ENCODE data around the gene TUBGCP2. TPM values are rescaled to one million over a fixed set of nuclear protein-coding genes. Genes with fewer than 3 reads are reported as not detected.
A peak's percentile ranks its signal among the peaks of the same experiment; 100 is the strongest.

TUBGCP2 gene, protein sequence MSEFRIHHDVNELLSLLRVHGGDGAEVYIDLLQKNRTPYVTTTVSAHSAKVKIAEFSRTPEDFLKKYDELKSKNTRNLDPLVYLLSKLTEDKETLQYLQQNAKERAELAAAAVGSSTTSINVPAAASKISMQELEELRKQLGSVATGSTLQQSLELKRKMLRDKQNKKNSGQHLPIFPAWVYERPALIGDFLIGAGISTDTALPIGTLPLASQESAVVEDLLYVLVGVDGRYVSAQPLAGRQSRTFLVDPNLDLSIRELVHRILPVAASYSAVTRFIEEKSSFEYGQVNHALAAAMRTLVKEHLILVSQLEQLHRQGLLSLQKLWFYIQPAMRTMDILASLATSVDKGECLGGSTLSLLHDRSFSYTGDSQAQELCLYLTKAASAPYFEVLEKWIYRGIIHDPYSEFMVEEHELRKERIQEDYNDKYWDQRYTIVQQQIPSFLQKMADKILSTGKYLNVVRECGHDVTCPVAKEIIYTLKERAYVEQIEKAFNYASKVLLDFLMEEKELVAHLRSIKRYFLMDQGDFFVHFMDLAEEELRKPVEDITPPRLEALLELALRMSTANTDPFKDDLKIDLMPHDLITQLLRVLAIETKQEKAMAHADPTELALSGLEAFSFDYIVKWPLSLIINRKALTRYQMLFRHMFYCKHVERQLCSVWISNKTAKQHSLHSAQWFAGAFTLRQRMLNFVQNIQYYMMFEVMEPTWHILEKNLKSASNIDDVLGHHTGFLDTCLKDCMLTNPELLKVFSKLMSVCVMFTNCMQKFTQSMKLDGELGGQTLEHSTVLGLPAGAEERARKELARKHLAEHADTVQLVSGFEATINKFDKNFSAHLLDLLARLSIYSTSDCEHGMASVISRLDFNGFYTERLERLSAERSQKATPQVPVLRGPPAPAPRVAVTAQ
- 52.4 and 53.5 TPM in 2 replicates for total RNA-seq (2021)
- long read RNA-seq, full-length matches to known transcripts, result 282 of 354 reads
- long read RNA-seq, partial matches to known transcripts, result 32 of 354 reads
- long read RNA-seq, other reads (novel, unspliced or antisense), result 40 of 354 reads

GRCh38 chr10:133308421-133309099 lies at the start of gene TUBGCP2, which contains the start of gene ZNF511:
Gene TUBGCP2 (minus strand): TSS chr10:133308872. CDS start chr10:133302941, 5,931 bp downstream.
Gene ZNF511 (plus strand): TSS chr10:133308914. CDS start chr10:133308944, 30 bp downstream.
- Histone ChIP-seq H3K56ac (ENCODE audit: insufficient read length, low read depth, low read length) (no peak within 1 kb of the TSS), H3K23ac (ENCODE audit: insufficient read length, low read depth, low read length) (no peak within 1 kb of the TSS), H2BK20ac (ENCODE audit: low read depth, low read length, poor library complexity, severe bottlenecking) (no peak within 1 kb of the TSS), H4K5ac (ENCODE audit: insufficient read length, low read depth, low read length) (no peak within 1 kb of the TSS), H3K23me2 (ENCODE audit: insufficient read length, low read depth, low read length, poor library complexity, severe bottlenecking) (peaks cover 9% of the 10 kb centered on the region), H2BK5ac (ENCODE audit: insufficient read length, low read length) (no peak within 1 kb of the TSS), H3K27ac (ENCODE audit: insufficient read length, low read depth, low read length) (no peak within 1 kb of the TSS), H3K4me2 (ENCODE audit: insufficient read depth, insufficient read length, low read length) (peak within 1 kb of the TSS; percentile 91), H2BK120ac (ENCODE audit: low read depth, low read length, poor library complexity, severe bottlenecking) (no peak within 1 kb of the TSS), H2BK12ac (ENCODE audit: insufficient read length, low read depth, low read length) (no peak within 1 kb of the TSS), H4K91ac (ENCODE audit: insufficient read length, low read depth, low read length) (no peak within 1 kb of the TSS), H3K9ac (ENCODE audit: extremely low read depth, insufficient read length, low read length) (peak within 1 kb of the TSS; percentile 42), H2AK5ac (ENCODE audit: insufficient read length, low read length) (no peak within 1 kb of the TSS), H3T11ph (ENCODE audit: low read length) (no peak within 1 kb of the TSS), H3K4ac (ENCODE audit: low read depth, low read length) (no peak within 1 kb of the TSS), H3K4me1 (ENCODE audit: insufficient read depth, low read length) (no peaks in the 10 kb centered on the region), H3K79me2 (ENCODE audit: insufficient read depth, low read length) (peaks cover 9% of the 10 kb centered on the region; the same call in 1 of the 2 replicates), H3K18ac (ENCODE audit: insufficient read length, low read depth, low read length) (peak within 1 kb of the TSS; percentile 78), H4K8ac (replicated peaks; ENCODE audit: insufficient read length, low read depth, low read length) (no peak within 1 kb of the TSS), H2AFZ (ENCODE audit: low read length) (no peak within 1 kb of the TSS), H3K9me3 (ENCODE audit: control insufficient read depth, low read depth, low read length) (no peaks in the 10 kb centered on the region), H4K20me1 (ENCODE audit: control insufficient read depth, insufficient read depth, insufficient read length) (no peaks in the 10 kb centered on the region), H2BK15ac (ENCODE audit: low read depth, low read length) (no peak within 1 kb of the TSS), H3K14ac (ENCODE audit: insufficient read depth, low read length) (peak within 1 kb of the TSS; percentile 90; the same call in 1 of the 2 replicates), H3K27me3 (ENCODE audit: insufficient read depth, low read length) (no peaks in the 10 kb centered on the region), H3K79me1 (ENCODE audit: insufficient read depth, low read depth, low read length, poor library complexity, severe bottlenecking) (peaks cover 12% of the 10 kb centered on the region)
- Mint-ChIP-seq H3K36me3 (ENCODE audit: insufficient read depth in 1 of 3, low read depth in 3 of 3) (peaks cover 4 to 34% (median 19%) of the 10 kb centered on the region in 3 experiments), H3K9me3 (no peaks in the 10 kb centered on the region; a peak in 3 of 5 replicates), H3K27ac (peak within 1 kb of the TSS; percentile 67 to 98 (median 96); a peak in 6 of 7 replicates), H3K4me1 (peaks cover 11 to 14% of the 10 kb centered on the region in 2 experiments), H3K4me3 (peak within 1 kb of the TSS; percentile 93 to 97), H3K27me3 (ENCODE audit: low read depth) (no peaks in the 10 kb centered on the region)
- no CpG with 5 or more reads among the region's 89 CpGs for WGBS (ENCODE audit: extremely low coverage, insufficient read length, low lambda C conversion rate)
- DNase-seq, result peak; percentile 85
- TF ChIP-seq CTCF (conservative IDR thresholded peaks at IDR 0.05), result no peak

Data from H9 (cell line).